Uterus (tissue), 2 donors: ENCODE data around the gene PROM1.

Source experiments
- CTCF ChIP-seq, 4 experiments: fragments of 200-600 bp in 2 of 4; fragments of 450-650 bp in 2 of 4; sonication (generic) in 2 of 4; IDR thresholded peaks; one replicate each; pipeline ENCODE4 v1.5.1; 2016 to 2019; ENCODE audit warnings: antibody characterized with exemption in 4 of 4, mild to moderate bottlenecking in 2 of 4, moderate library complexity in 1 of 4
- POLR2A ChIP-seq, 2 donors: fragments of 450-650 bp; IDR thresholded peaks; one replicate each; pipeline ENCODE4 v1.6.1; 2016; ENCODE audit warnings: antibody characterized with exemption in 2 of 2, mild to moderate bottlenecking in 1 of 2, moderate library complexity in 1 of 2

GRCh38 chr4:16027114-16027513 lies 56.7 kb downstream of the PROM1 start:
- TF ChIP-seq CTCF (IDR thresholded peaks at IDR 0.05) (no peak), POLR2A (IDR thresholded peaks at IDR 0.05) (no peak)
